UCSD-AML1 (cell line): ENCODE measurements around the gene KCTD14.
"Not testable (repeated sequence)": the region's sequence is repeated elsewhere in the genome, so short reads cannot be mapped to it uniquely, and the experiment has no call there.

Source experiments
- DNase-seq: peaks from one replicate; lab custom pipeline; 2025; ENCODE audit not compliant: unreplicated experiment; lab: John Stamatoyannopoulos, UW

Gene KCTD14

DNA sequence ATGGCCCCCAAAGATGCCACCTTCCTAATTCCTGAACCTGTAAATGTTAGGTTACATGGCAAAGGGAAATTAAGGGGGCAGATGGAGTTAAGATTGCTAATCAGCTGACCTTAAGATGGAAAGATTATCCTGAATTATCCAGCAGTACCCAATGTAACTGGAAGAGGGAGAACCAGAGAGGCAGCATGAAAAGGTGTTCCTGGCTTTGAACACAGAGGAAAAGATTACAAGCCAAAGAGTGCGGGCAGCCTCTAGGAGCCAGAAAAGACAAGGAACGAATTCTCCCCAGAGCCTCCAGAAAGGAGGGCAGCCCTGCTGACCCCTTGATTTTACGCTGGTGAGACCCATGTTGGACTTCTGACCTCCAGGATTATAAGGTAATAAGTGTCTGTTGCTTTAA, 25.5 kb upstream of the KCTD14 start:
- DNase-seq: no peak

- no peak for DNase-seq
Observed at GRCh38 chr11:78046486-78046854, 23.4 kb upstream of the KCTD14 start.

- DNase-seq: peak; percentile 82
Observed at GRCh38 chr11:78045851-78046485, 22.9 kb upstream of the KCTD14 start.

- no peak for DNase-seq
Observed at GRCh38 chr11:78044706-78045105, 21.6 kb upstream of the KCTD14 start.

- no peak for DNase-seq
Observed at GRCh38 chr11:78041843-78042440, 18.9 kb upstream of the KCTD14 start.

DNA sequence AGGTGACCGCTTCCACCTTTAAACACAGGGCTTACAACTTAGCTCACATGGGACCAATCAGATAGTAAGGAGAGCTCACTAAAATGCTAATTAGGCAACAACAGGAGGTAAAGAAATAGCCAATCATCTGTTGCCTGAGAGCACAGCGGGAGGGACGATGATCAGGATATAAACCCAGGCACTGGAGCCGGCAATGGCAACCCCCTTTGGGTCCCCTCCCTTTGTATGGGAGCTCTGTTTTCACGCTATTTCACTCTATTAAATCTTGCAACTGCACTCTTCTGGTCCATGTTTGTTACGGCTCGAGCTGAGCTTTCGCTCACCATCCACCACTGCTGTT, 18.3 kb upstream of the KCTD14 start:
- DNase-seq: not testable (repeated sequence)

DNA sequence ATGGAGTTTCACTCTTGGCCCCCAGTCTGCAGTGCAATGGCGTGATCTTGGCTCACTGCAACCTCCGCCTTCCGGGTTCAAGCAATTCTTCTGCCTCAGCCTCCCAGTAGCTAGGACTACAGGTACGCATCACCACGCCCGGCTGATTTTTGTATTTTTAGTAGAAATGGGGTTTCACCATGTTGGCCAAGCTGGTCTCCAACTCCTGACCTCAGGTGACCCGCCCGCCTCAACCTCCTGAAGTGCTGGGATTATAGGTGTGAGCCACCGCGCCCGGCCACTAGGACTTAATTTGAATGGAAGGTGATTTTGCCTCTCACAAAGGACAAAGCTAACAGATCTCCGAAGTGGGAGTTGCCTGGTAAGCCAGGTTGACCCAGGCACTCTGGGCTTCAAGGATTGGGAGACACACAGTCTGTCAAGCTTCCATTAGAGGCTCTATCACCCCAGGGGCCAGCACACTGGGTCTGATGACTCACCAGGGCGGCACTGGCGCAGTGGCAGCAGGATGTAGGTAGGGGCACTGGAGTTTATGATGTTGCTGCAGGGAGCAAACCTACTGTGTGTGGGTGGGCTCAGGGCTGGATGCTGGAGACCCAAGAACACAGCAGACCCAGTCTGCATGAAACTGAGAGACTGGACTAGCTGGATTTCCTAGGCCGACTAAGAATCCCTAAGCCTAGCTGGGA, 17.8 kb upstream of the KCTD14 start:
- DNase-seq: no peak

DNA sequence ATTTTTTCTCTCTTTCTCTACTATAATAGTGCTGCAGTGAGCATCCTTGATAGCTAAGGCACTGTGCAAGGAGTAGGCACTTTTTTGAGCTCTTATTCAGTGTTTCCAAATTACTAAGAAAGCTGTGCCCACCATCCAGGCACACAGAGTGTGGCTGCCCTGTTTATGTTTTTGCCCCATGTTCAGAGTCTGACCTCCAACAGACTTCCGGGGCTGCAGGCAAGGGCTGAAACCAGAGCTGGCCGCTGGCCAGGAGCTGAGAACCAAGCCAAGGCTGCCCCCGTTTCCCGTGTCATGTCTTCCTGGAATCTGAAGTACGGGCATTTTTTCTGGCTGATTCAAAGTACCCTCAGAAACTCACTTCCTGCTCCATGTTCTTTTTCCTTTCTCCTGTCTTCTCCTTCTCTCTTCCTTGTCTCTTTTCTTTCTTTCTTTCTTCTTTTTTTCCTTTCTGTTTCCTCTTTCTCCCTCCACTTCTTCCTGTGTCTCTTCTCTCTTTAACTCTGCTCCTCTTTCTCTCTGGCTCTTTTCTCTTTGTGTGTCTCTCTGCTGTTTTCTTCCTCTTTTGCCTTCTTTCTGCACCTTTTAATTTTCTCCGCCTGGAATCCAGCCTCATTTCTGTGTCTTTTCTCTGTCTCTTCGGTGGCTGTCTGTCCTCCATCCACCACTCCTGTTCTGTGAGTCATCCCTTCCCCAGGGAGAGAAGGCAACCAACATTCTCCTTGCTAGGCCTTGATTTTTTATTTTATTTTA, 17.0 kb upstream of the KCTD14 start:
- peak; percentile 75 for DNase-seq

DNA sequence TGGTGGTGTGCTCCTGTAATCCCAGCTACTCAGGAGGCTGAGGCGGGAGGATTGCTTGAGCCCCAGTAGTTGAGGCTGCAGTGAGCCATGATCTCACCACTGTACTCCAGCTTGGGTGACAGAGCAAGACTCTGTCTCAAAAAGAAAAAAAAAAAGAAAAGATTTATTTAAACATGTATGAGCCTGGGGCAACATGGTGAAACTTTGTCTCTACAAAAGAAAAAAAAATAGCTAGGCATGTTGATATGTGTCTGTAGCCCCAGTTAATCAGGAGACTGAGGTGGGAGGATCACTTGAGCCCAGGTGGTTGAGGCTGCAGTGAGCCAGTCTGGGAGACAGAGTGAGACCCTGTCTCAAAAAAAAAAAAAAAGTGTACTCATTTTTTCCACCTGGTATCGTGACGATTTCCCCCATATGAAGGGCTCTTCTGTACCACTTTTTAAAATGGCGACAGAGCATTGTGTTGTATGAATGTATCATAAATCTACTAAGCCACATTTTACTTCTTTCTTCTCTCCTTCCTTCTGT, 16.4 kb upstream of the KCTD14 start:
- DNase-seq: no peak

DNA sequence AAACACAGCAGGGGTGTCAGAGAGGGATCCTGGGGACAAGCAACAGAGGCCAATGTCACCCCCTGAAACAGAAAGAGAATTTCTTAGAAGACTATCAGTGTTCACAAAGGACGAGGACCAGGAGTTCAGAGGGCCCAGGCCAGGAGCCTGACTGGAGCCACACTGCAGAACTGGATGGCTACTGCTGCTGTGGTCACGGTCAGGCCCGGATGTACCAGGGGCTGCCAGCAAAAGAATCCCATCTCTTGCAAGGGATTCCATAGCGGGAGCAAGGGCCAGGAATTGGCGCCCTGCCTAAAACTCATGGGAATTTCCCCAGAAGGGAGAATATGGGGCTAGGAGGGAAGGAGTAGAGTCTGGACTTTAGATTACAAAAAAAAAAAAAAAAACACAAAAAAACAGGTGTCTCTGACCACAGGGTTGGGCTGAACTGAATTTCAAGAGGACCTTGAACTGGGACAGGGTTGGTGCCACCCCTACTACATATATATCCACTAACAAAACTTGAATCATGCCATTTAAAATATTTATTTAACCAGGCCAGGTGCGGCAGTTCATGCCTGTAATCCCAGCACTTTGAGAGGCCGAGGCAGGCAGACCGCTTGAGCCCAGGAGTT, 15.7 kb upstream of the KCTD14 start:
- no peak for DNase-seq

- no peak for DNase-seq
Observed at GRCh38 chr11:78037825-78038620, 14.9 kb upstream of the KCTD14 start.

DNA sequence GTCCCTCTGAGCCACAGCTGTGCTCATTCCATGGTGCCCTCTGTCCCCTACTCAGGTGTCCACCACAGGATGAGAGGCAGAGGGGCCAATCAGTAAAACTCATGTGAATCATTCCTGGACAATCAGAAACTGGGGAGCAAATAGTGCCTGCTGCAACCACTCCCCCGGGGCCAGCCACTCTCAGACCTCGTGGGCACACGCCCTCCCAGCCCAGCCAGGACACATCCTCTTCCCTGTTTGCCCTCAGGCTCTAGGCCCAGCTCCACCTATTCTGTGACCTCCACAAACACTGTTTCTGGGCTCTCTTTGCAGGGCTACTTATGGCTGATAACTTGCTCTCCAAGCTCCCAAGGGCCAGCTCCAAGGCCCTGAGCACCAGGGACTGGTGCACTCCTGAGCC, 14.0 kb upstream of the KCTD14 start:
- DNase-seq: no peak

DNA sequence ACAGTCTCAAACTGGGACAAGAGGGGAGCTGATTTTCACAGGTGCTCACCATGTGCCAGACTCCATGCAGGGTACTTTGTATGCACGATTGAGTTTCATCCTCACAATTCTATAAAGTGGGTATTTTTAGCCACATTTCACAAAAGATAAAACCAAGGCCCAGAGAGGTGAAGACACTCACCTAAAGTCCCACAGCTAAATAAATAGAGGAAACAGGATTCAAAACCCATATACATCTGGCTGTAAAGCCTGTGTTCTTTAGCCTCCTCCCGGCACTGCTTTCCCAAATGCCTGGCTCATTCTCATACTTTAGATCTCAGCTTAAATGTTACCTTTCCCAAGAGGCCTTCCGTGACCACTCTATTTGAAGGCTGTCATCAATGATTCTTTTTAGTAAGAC, 13.2 kb upstream of the KCTD14 start:
- DNase-seq: no peak

DNA sequence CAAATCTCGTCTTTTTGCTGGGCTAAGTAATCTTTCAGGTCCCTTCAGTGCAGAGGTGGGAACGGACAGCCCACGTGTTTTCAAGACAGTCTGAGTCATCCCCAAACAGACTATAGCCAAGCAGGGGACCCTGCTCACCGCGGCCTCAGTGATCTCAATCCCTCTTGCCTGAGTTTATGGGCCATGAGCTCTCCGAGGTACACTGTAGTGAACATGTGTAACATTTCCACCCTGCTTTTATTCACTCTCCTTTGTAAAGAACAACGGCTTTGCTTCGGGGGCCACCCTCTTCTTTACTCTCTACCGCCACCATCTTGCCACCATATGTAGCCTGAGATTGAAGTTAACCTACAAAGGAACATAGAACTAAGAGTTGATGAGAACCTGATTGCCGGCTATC, 11.5 kb upstream of the KCTD14 start:
- no peak for DNase-seq

DNA sequence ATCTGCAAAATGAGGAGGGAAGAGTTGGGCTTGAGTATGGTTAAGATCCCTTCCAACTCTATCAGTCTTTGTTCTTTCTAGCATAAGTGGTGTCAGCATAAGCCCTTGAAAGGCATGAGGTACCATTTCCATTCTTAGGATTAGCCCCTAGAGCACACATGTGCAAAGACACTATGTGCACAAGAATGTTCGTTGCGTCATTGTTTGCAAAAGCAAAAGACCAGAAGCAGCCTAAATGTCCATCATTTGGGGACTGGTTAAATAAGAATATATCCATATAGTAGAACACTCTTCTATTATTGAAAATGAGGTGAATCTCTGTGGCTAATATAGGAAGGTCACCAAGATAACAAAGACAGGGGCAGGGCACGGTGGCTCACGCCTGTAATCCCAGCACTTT, 10.0 kb upstream of the KCTD14 start:
- DNase-seq: no peak

DNA sequence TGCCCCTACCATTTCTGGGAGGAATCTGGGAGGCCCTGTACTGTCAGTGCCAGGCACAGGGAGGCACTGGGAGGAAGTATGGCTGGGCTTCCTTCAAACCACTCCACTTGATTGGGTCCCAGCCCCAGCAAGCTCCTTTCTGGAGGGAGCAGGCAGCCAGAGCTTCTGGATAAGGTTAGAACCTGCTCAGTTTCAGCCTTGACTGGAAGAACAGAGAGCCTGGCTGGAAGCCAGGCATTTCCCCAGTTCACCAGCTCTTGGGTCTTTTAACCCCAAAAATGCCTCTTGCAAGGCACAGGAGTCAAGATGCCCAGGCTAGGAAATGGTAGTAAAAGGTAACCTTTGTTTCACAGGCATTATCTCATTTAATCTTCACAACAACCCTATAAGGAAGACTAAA, 9.0 kb upstream of the KCTD14 start:
- no peak for DNase-seq

DNA sequence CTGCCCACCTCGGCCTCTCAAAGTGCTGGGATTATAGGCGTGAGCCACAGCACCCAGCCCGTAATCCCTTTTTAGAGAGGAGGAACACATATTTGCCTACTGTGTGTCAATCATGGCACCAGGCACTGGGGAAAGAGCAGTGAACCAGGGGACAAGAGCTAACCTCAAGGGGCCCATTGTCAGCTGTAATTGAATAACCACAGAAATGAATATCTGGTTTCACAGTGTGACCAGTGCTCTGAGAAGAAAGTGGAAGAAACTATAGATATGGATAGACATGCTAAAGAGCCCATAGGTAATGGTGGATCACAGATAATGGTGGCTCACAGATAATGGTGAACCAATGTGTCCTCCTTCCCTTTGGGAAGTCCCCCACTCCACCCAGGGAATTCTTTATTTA, 8.6 kb upstream of the KCTD14 start:
- no peak for DNase-seq

GRCh38 chr11:78030429-78031325, 7.6 kb upstream of the KCTD14 start:
- DNase-seq: no peak

DNA sequence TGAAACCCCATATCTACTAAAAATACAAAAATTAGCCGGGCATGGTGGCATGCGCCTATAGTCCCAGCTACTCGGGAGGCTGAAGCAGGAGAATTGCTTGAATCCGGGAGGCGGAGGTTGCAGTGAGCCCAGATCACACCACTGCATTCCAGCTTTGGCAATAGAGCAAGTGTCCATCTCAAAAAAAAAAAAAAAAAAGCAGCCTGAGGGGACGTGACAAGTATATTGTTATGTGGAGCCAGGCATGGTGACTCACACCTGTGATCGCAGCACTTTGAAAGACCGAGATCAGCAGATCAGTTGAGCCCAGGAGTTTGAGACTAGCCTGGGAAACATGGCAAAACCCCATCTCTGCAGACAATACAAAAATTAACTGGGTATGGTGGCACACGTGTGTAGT, 5.3 kb upstream of the KCTD14 start:
- not testable (repeated sequence) for DNase-seq

DNA sequence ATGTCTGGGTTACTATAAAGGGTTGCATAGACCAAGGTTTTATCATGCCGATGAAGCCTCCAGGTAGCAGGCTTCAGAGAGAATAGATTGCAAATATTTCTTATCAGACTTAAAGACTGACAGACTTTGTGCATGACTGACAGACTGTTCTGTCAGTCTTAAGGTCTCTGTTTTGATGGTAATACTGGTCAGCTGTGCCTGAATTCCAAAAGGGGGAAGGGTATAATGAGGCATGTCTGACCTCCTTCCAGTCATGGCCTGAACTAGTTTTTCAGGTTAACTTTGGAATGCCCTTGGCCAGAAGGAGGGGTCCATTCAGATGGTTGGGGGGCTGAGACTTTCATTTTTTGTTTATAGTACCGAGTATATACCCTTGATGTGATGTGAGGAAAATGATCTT, 4.7 kb upstream of the KCTD14 start:
- no peak for DNase-seq
